SK-N-SH (cell line): ENCODE measurements around the gene RGL1.

Source experiments
- FOXM1 ChIP-seq: IDR thresholded peaks from 2 replicates; pipeline ENCODE4 v1.4.0; 2012; ENCODE audit warnings: low read depth, mild to moderate bottlenecking
- JUND ChIP-seq: IDR thresholded peaks from 2 replicates; pipeline ENCODE4 v1.4.0; 2012
- RAD21 ChIP-seq: IDR thresholded peaks from 2 replicates; pipeline ENCODE4 v1.6.1; 2012; ENCODE audit warnings: mild to moderate bottlenecking, low read length
- SMC3 ChIP-seq: IDR thresholded peaks from 2 replicates; pipeline ENCODE4 v1.6.1; 2012; ENCODE audit warnings: low read depth, low read length, improper control_type of control experiment
- TAF1 ChIP-seq: IDR thresholded peaks from 2 replicates; pipeline ENCODE4 v1.6.1; 2012; ENCODE audit warnings: low read depth, mild to moderate bottlenecking, low read length, moderate library complexity, borderline replicate concordance
- TEAD4 ChIP-seq: IDR thresholded peaks from 2 replicates; pipeline ENCODE4 v1.4.0; 2012; ENCODE audit warnings: mild to moderate bottlenecking, borderline replicate concordance; ENCODE audit not compliant: insufficient read depth
- YY1 ChIP-seq: IDR thresholded peaks from 2 replicates; pipeline ENCODE4 v1.4.0; 2012; ENCODE audit warnings: low read depth, mild to moderate bottlenecking
- TF ChIP-seq, protein P1 (sequence below): fragments of 200-600 bp; sonication (generic); IDR thresholded peaks from 2 replicates; pipeline ENCODE4 v1.6.1; 2017; ENCODE audit warnings: antibody characterized with exemption, mild to moderate bottlenecking, moderate library complexity

- no peak for TF ChIP-seq SMC3
- TF ChIP-seq, protein P1, sequence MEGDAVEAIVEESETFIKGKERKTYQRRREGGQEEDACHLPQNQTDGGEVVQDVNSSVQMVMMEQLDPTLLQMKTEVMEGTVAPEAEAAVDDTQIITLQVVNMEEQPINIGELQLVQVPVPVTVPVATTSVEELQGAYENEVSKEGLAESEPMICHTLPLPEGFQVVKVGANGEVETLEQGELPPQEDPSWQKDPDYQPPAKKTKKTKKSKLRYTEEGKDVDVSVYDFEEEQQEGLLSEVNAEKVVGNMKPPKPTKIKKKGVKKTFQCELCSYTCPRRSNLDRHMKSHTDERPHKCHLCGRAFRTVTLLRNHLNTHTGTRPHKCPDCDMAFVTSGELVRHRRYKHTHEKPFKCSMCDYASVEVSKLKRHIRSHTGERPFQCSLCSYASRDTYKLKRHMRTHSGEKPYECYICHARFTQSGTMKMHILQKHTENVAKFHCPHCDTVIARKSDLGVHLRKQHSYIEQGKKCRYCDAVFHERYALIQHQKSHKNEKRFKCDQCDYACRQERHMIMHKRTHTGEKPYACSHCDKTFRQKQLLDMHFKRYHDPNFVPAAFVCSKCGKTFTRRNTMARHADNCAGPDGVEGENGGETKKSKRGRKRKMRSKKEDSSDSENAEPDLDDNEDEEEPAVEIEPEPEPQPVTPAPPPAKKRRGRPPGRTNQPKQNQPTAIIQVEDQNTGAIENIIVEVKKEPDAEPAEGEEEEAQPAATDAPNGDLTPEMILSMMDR = no peak
- no peak for TF ChIP-seq TEAD4
- TF ChIP-seq JUND = no peak
- no peak for TF ChIP-seq TAF1
- no peak for TF ChIP-seq RAD21
- TF ChIP-seq YY1 = no peak
- no peak for TF ChIP-seq FOXM1
Observed at GRCh38 chr1:183760661-183761060, 44.3 kb upstream of the RGL1 start.
